GM21528 (cell line): ENCODE data around the gene RSAD1.
A peak's percentile ranks its signal among the peaks of the same experiment; 100 is the strongest.

Source experiments
- ATAC-seq: cut with Tn5 transposase; IDR thresholded peaks from one replicate; pipeline ENCODE4 v1.9.1; 2021; ENCODE audit warnings: mild to moderate bottlenecking, moderate library complexity; ENCODE audit not compliant: unreplicated experiment, low FRiP score

Gene RSAD1

GRCh38 chr17:50488880-50489279 lies 10.2 kb downstream of the RSAD1 start:
- ATAC-seq = no peak

GRCh38 chr17:50491505-50491904 lies 12.8 kb downstream of the RSAD1 start:
- no peak for ATAC-seq

- no peak for ATAC-seq
Observed at GRCh38 chr17:50492214-50492613, 13.6 kb downstream of the RSAD1 start.

- ATAC-seq = no peak
Observed at GRCh38 chr17:50493744-50494143, 15.1 kb downstream of the RSAD1 start.

GRCh38 chr17:50495217-50495823 lies 16.7 kb downstream of the RSAD1 start:
- no peak for ATAC-seq

- no peak for ATAC-seq
Observed at GRCh38 chr17:50495918-50496317, 17.3 kb downstream of the RSAD1 start.

GRCh38 chr17:50498021-50498874 lies 19.6 kb downstream of the RSAD1 start:
- no peak for ATAC-seq

- ATAC-seq = no peak
Observed at GRCh38 chr17:50499270-50499669, 20.6 kb downstream of the RSAD1 start.

GRCh38 chr17:50499721-50500120 lies 21.1 kb downstream of the RSAD1 start:
- ATAC-seq = no peak

- no peak for ATAC-seq
Observed at GRCh38 chr17:50501054-50501453, 22.4 kb downstream of the RSAD1 start.

GRCh38 chr17:50502301-50502990 lies 23.8 kb downstream of the RSAD1 start:
- ATAC-seq = no peak

GRCh38 chr17:50505591-50506130 lies 27.0 kb downstream of the RSAD1 start:
- no peak for ATAC-seq

- no peak for ATAC-seq
Observed at GRCh38 chr17:50506298-50506697, 27.6 kb downstream of the RSAD1 start.

- ATAC-seq = peak; percentile 59
Observed at GRCh38 chr17:50507871-50508572, 29.4 kb downstream of the RSAD1 start, which contains the start of gene MYCBPAP. Gene MYCBPAP, plus strand, starts transcription at chr17:50508439. Its CDS starts 236 bp downstream, at chr17:50508675.

- no peak for ATAC-seq
Observed at GRCh38 chr17:50508573-50509460, 30.2 kb downstream of the RSAD1 start.

- peak; percentile 74 for ATAC-seq
Observed at GRCh38 chr17:50511058-50511457, 32.4 kb downstream of the RSAD1 start.

GRCh38 chr17:50513495-50513894 lies 34.8 kb downstream of the RSAD1 start:
- no peak for ATAC-seq

- no peak for ATAC-seq
Observed at GRCh38 chr17:50514388-50514787, 35.7 kb downstream of the RSAD1 start.

- no peak for ATAC-seq
Observed at GRCh38 chr17:50514936-50515702, 36.5 kb downstream of the RSAD1 start.
